Esophagus muscularis mucosa (tissue), 3 donors: Measurements from ENCODE around the gene RHOF.

Experiments used
- CTCF ChIP-seq, 3 experiments: fragments of 200-600 bp in 2 of 3; fragments of 450-650 bp in 1 of 3; sonication (generic) in 2 of 3; IDR thresholded peaks; one replicate each; pipeline ENCODE4 v1.5.1; 2017 to 2019; ENCODE audit warnings: antibody characterized with exemption in 3 of 3, mild to moderate bottlenecking in 2 of 3, moderate library complexity in 1 of 3
- POLR2A ChIP-seq: fragments of 450-650 bp; IDR thresholded peaks from one replicate; pipeline ENCODE4 v1.6.1; 2017; ENCODE audit warnings: antibody characterized with exemption, moderate library complexity, mild to moderate bottlenecking, low read depth
- POLR2AphosphoS5 ChIP-seq, 2 donors: sonication (generic); formaldehyde crosslinking; IDR thresholded peaks; one replicate each; pipeline ENCODE4 v1.6.1; 2017; ENCODE audit warnings: antibody characterized with exemption in 2 of 2

DNA sequence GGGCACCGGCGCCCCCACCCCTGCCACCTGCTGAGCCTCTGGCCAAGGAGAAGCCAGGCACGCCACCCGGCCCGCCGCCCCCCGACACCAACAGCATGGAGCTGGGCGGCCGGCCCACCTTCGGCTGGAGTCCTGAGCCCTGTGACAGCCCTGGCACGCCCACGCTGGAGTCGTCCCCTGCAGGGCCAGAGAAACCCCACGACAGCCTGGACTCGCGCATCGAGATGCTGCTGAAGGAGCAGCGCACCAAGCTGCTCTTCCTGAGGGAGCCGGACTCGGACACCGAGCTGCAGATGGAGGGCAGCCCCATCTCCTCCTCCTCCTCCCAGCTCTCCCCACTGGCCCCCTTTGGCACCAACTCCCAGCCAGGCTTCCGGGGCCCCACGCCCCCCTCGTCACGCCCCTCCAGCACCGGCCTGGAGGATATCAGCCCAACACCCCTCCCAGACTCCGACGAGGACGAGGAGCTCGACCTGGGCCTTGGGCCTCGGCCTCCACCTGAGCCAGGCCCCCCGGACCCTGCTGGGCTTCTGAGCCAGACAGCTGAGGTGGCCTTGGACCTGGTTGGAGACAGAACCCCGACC, 16.8 kb upstream of the RHOF start:
- TF ChIP-seq CTCF (IDR thresholded peaks at IDR 0.05) = no peak
- no peak for TF ChIP-seq POLR2AphosphoS5 (IDR thresholded peaks at IDR 0.05)
- TF ChIP-seq POLR2A = no peak
